H9 (cell line): ENCODE data around the gene ZNF292. TPM values are rescaled to one million over a fixed set of nuclear protein-coding genes. Genes with fewer than 3 reads are reported as not detected.

ENCODE experiments used
- DNase-seq: peaks from one replicate; pipeline ENCODE4 v3.0.0-alpha.2; 2017
- H2AFZ ChIP-seq: one replicate; pipeline ENCODE4 v1.6.1; 2013; ENCODE audit warnings: mild to moderate bottlenecking, low read length, control low read depth, moderate library complexity
- H2AK5ac ChIP-seq: 2 replicates; pipeline ENCODE4 v1.6.1; 2013; ENCODE audit warnings: low read length, control low read depth, mixed read lengths; ENCODE audit not compliant: insufficient read length
- H2BK120ac ChIP-seq: one replicate; pipeline ENCODE4 v1.6.1; 2013; ENCODE audit warnings: low read depth, mild to moderate bottlenecking, low read length, control low read depth, inconsistent platforms; ENCODE audit not compliant: poor library complexity, severe bottlenecking
- H2BK12ac ChIP-seq: 2 replicates; pipeline ENCODE4 v1.6.1; 2013; ENCODE audit warnings: low read length, control low read depth, mixed read lengths, low read depth; ENCODE audit not compliant: insufficient read length
- H2BK15ac ChIP-seq: 2 replicates; pipeline ENCODE4 v1.6.1; 2013; ENCODE audit warnings: low read depth, low read length, control low read depth
- H2BK20ac ChIP-seq: one replicate; pipeline ENCODE4 v1.6.1; 2013; ENCODE audit warnings: low read depth, mild to moderate bottlenecking, low read length, control low read depth, inconsistent platforms; ENCODE audit not compliant: poor library complexity, severe bottlenecking
- H2BK5ac ChIP-seq: 2 replicates; pipeline ENCODE4 v1.6.1; 2013; ENCODE audit warnings: low read length, control low read depth, mixed read lengths; ENCODE audit not compliant: insufficient read length
- H3K14ac ChIP-seq: 2 replicates; pipeline ENCODE4 v1.6.1; 2013; ENCODE audit warnings: low read length, control low read depth; ENCODE audit not compliant: insufficient read depth
- H3K18ac ChIP-seq: 2 replicates; pipeline ENCODE4 v1.6.1; 2013; ENCODE audit warnings: low read depth, mild to moderate bottlenecking, mixed read lengths, low read length, control low read depth; ENCODE audit not compliant: insufficient read length
- H3K23ac ChIP-seq: 2 replicates; pipeline ENCODE4 v1.6.1; 2013; ENCODE audit warnings: low read length, control low read depth, mixed read lengths, low read depth; ENCODE audit not compliant: insufficient read length
- H3K23me2 ChIP-seq: 2 replicates; pipeline ENCODE4 v1.6.1; 2013; ENCODE audit warnings: low read depth, mild to moderate bottlenecking, mixed read lengths, low read length, control low read depth; ENCODE audit not compliant: insufficient read length, poor library complexity, severe bottlenecking
- H3K27ac ChIP-seq: 2 replicates; pipeline ENCODE4 v1.5.1; 2013; ENCODE audit warnings: low read length, control low read depth, mixed read lengths, low read depth; ENCODE audit not compliant: insufficient read length
- H3K27me3 ChIP-seq: 2 replicates; pipeline ENCODE4 v1.6.1; 2013; ENCODE audit warnings: low read length, control low read depth, inconsistent platforms; ENCODE audit not compliant: insufficient read depth
- H3K4ac ChIP-seq: 2 replicates; pipeline ENCODE4 v1.6.1; 2013; ENCODE audit warnings: low read depth, mild to moderate bottlenecking, control low read depth, inconsistent platforms, low read length, moderate library complexity
- H3K4me1 ChIP-seq: 2 replicates; pipeline ENCODE4 v1.6.1; 2013; ENCODE audit warnings: low read length, control low read depth, inconsistent platforms; ENCODE audit not compliant: insufficient read depth
- H3K4me2 ChIP-seq: 2 replicates; pipeline ENCODE4 v1.6.1; 2013; ENCODE audit warnings: low read length, control low read depth, mixed read lengths; ENCODE audit not compliant: insufficient read length, insufficient read depth
- H3K56ac ChIP-seq: 2 replicates; pipeline ENCODE4 v1.6.1; 2013; ENCODE audit warnings: low read depth, mild to moderate bottlenecking, mixed read lengths, low read length, control low read depth; ENCODE audit not compliant: insufficient read length
- H3K79me1 ChIP-seq: 2 replicates; pipeline ENCODE4 v1.6.1; 2013; ENCODE audit warnings: low read depth, mild to moderate bottlenecking, moderate library complexity, low read length, control low read depth, inconsistent platforms; ENCODE audit not compliant: insufficient read depth, poor library complexity, severe bottlenecking
- H3K79me2 ChIP-seq: 2 replicates; pipeline ENCODE4 v1.6.1; 2013; ENCODE audit warnings: low read length, control low read depth, inconsistent platforms; ENCODE audit not compliant: insufficient read depth
- H3K9ac ChIP-seq: 2 replicates; pipeline ENCODE4 v1.6.1; 2013; ENCODE audit warnings: low read length, control low read depth, mixed read lengths; ENCODE audit not compliant: insufficient read length; ENCODE audit errors: extremely low read depth
- H3K9me3 ChIP-seq: one replicate; pipeline ENCODE4 v1.6.1; 2013; ENCODE audit warnings: low read depth, low read length, inconsistent platforms; ENCODE audit not compliant: control insufficient read depth
- H3T11ph ChIP-seq: one replicate; pipeline ENCODE4 v1.6.1; 2013; ENCODE audit warnings: mild to moderate bottlenecking, low read length, control low read depth, inconsistent platforms
- H4K20me1 ChIP-seq: one replicate; pipeline ENCODE4 v1.6.1; 2013; ENCODE audit not compliant: control insufficient read depth, insufficient read length, insufficient read depth
- H4K5ac ChIP-seq: 2 replicates; pipeline ENCODE4 v1.6.1; 2013; ENCODE audit warnings: low read depth, mild to moderate bottlenecking, mixed read lengths, low read length, control low read depth; ENCODE audit not compliant: insufficient read length
- H4K8ac ChIP-seq: replicated peaks from 2 replicates; pipeline ENCODE4 v1.6.1; 2013; ENCODE audit warnings: low read length, control low read depth, mixed read lengths, low read depth; ENCODE audit not compliant: insufficient read length
- H4K91ac ChIP-seq: 2 replicates; pipeline ENCODE4 v1.6.1; 2013; ENCODE audit warnings: low read depth, mild to moderate bottlenecking, moderate library complexity, mixed read lengths, low read length, control low read depth; ENCODE audit not compliant: insufficient read length
- H3K27ac Mint-ChIP-seq, 3 experiments: 2 replicates in 2 of 3; 3 replicates in 1 of 3; pipeline ENCODE4 v1.8.0; 2020 to 2021; ENCODE audit warnings: mixed read lengths in 3 of 3, mild to moderate bottlenecking in 1 of 3, moderate library complexity in 1 of 3
- H3K27me3 Mint-ChIP-seq: 2 replicates; pipeline ENCODE4 v1.8.0; 2021; ENCODE audit warnings: low read depth, mild to moderate bottlenecking, moderate library complexity, mixed read lengths
- H3K36me3 Mint-ChIP-seq, 3 experiments: 2 replicates in 2 of 3; 3 replicates in 1 of 3; pipeline ENCODE4 v1.8.0; 2020 to 2021; ENCODE audit warnings: low read depth in 3 of 3, mixed read lengths in 3 of 3; ENCODE audit not compliant: insufficient read depth in 1 of 3
- H3K4me1 Mint-ChIP-seq, 2 experiments: 2 replicates each; pipeline ENCODE4 v1.8.0; 2020; ENCODE audit warnings: mixed read lengths in 2 of 2
- H3K4me3 Mint-ChIP-seq, 2 experiments: 2 replicates in 1 of 2; 3 replicates in 1 of 2; pipeline ENCODE4 v1.8.0; 2020 to 2021; ENCODE audit warnings: mild to moderate bottlenecking in 2 of 2, mixed read lengths in 2 of 2, moderate library complexity in 1 of 2
- H3K9me3 Mint-ChIP-seq, 2 experiments: 2 replicates in 1 of 2; 3 replicates in 1 of 2; pipeline ENCODE4 v1.8.0; 2020; ENCODE audit warnings: mild to moderate bottlenecking in 2 of 2, mixed read lengths in 2 of 2, moderate library complexity in 1 of 2
- CTCF ChIP-seq: fragments of 200-600 bp; sonication (generic); conservative IDR thresholded peaks from 3 replicates; pipeline ENCODE4 v1.8.0; 2021; ENCODE audit warnings: antibody characterized with exemption, mild to moderate bottlenecking
- whole genome bisulfite sequencing: extraction: QIAGEN DNeasy Blood & Tissue Kit; methylation state at CpG from one replicate; pipeline ENCODE4 v1.1.7; 2013; ENCODE audit warnings: missing lambda C conversion rate, low lambda C conversion rate, mixed read lengths; ENCODE audit not compliant: insufficient read length; ENCODE audit errors: extremely low coverage; 5-methylcytosine and 5-hydroxymethylcytosine counted together
- long read RNA-seq: library from polyadenylated mRNA; unstranded; transcript quantifications from one replicate; pipeline ENCODE4 v2.0.0, GENCODE V29; 2020
- total RNA-seq: library from RNA; stranded (reverse); gene quantifications from 2 replicates; pipeline ENCODE4 v1.2.1, GENCODE V29; 2021

Gene ZNF292
- total RNA-seq: 36.2 and 38.7 TPM in 2 replicates
- long read RNA-seq, full-length matches to known transcripts: 27 of 53 reads
- long read RNA-seq, partial matches to known transcripts: 6 of 53 reads
- long read RNA-seq, other reads (novel, unspliced or antisense): 20 of 53 reads

- Histone ChIP-seq H3K14ac (peak within 1 kb of the TSS; percentile 98), H4K5ac (peak within 1 kb of the TSS; percentile 99), H2AK5ac (no peak within 1 kb of the TSS), H4K20me1 (no peaks in the 10 kb centered on the region), H3K4me2 (peak within 1 kb of the TSS; percentile 94), H4K8ac (peak within 1 kb of the TSS; percentile 93), H2BK20ac (no peak within 1 kb of the TSS), H3K23ac (peak within 1 kb of the TSS; percentile 72), H3K79me2 (peaks cover 37% of the 10 kb centered on the region; the same call in 1 of the 2 replicates), H4K91ac (peak within 1 kb of the TSS; percentile 93), H2BK12ac (peak within 1 kb of the TSS; percentile 77), H3K56ac (peak within 1 kb of the TSS; percentile 88), H2AFZ (no peak within 1 kb of the TSS), H3K27ac (peak within 1 kb of the TSS; percentile 90), H3K79me1 (no peaks in the 10 kb centered on the region), H3K27me3 (peaks cover 3% of the 10 kb centered on the region; the same call in 1 of the 2 replicates), H2BK15ac (0 out of 2 replicates have a peak within 1 kb of the TSS, but pooled peaks have one; percentile 9), H3K18ac (peak within 1 kb of the TSS; percentile 96), H3K4me1 (no peaks in the 10 kb centered on the region), H2BK5ac (peak within 1 kb of the TSS; percentile 99), H3K9ac (peak within 1 kb of the TSS; percentile 98), H3K23me2 (peaks cover 30% of the 10 kb centered on the region), H3T11ph (peak within 1 kb of the TSS; percentile 21), H3K9me3 (no peaks in the 10 kb centered on the region), H3K4ac (peak within 1 kb of the TSS; percentile 86), H2BK120ac (peak within 1 kb of the TSS; percentile 86)
- TF ChIP-seq CTCF: 0 out of 3 replicates have a peak, but pooled peaks have one; percentile 10
- Mint-ChIP-seq H3K4me1 (peaks cover 39 to 41% of the 10 kb centered on the region in 2 experiments), H3K27me3 (peaks cover 17% of the 10 kb centered on the region), H3K27ac (peak within 1 kb of the TSS; percentile 99), H3K4me3 (peak within 1 kb of the TSS; percentile 93 to 96), H3K36me3 (peaks cover 5 to 22% (median 22%) of the 10 kb centered on the region in 3 experiments; a peak in 6 of 7 replicates), H3K9me3 (0 out of 5 replicates have a peak, but pooled peaks cover 0 to 2% of the 10 kb centered on the region in 2 experiments)
- WGBS: no CpG with 5 or more reads among the region's 75 CpGs
- peak; percentile 96 for DNase-seq
These were observed at the start of gene ZNF292 for GRCh38 chr6:87154993-87155841. TSS of gene ZNF292 (plus strand) at chr6:87155565. CDS start at chr6:87155592, 27 bp downstream.
